NB4 (cell line): Measurements from ENCODE around the gene XNDC1N.
"Not testable (repeated sequence)": the region's sequence is repeated elsewhere in the genome, so short reads cannot be mapped to it uniquely, and the experiment has no call there.

ENCODE experiments used
- MYC ChIP-seq: IDR thresholded peaks from 2 replicates; pipeline ENCODE4 v1.6.1; 2011; ENCODE audit warnings: low read depth, low read length
- POLR2A ChIP-seq: IDR thresholded peaks from 2 replicates; pipeline ENCODE4 v1.6.1; 2011; ENCODE audit warnings: mild to moderate bottlenecking; ENCODE audit not compliant: insufficient read length; ENCODE audit errors: extremely low read depth
- TF ChIP-seq, protein P1 (sequence below): IDR thresholded peaks from one replicate; pipeline ENCODE4 v1.5.1; 2012; ENCODE audit warnings: low read depth, low read length

DNA sequence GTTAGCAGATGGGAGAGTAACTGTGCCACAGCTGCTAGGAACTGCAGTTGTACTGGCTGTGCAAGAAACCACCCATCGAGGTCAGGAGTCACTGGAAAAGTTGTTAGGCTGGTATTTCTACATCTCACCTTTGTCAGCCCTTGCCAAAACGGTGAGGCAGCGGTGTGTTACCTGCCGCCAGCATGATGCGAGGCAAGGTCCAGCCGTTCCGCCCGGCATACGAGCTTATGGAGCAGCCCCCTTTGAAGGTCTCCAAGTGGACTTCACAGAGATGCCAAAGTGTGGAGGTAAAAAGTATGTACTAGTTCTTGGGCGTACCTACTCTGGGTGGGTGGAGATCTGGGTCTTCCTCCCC is 16.4 kb downstream of the XNDC1N start:
- TF ChIP-seq, protein P1, sequence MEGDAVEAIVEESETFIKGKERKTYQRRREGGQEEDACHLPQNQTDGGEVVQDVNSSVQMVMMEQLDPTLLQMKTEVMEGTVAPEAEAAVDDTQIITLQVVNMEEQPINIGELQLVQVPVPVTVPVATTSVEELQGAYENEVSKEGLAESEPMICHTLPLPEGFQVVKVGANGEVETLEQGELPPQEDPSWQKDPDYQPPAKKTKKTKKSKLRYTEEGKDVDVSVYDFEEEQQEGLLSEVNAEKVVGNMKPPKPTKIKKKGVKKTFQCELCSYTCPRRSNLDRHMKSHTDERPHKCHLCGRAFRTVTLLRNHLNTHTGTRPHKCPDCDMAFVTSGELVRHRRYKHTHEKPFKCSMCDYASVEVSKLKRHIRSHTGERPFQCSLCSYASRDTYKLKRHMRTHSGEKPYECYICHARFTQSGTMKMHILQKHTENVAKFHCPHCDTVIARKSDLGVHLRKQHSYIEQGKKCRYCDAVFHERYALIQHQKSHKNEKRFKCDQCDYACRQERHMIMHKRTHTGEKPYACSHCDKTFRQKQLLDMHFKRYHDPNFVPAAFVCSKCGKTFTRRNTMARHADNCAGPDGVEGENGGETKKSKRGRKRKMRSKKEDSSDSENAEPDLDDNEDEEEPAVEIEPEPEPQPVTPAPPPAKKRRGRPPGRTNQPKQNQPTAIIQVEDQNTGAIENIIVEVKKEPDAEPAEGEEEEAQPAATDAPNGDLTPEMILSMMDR: not testable (repeated sequence)
- not testable (repeated sequence) for TF ChIP-seq POLR2A, MYC
